Subcutaneous adipose tissue (tissue), 4 donors: ENCODE measurements around the gene RPE65. TPM values are rescaled to one million over a fixed set of nuclear protein-coding genes. Genes with fewer than 3 reads are reported as not detected.

ENCODE experiments used
- total RNA-seq, 4 donors: library from RNA; depleted of rRNA; stranded (reverse); fragments of >200 nt; gene quantifications; one replicate each; pipeline ENCODE4 v1.1.0, GENCODE V29; 2016
- TF ChIP-seq, protein P1 (sequence below): fragments of 450-650 bp; IDR thresholded peaks from one replicate; pipeline ENCODE4 v1.5.1; 2016; ENCODE audit warnings: low read depth, mild to moderate bottlenecking, control low read depth, antibody characterized with exemption, moderate library complexity

Gene RPE65
- total RNA-seq, 4 donors from 2014 or later = not detected

GRCh38 chr1:68464891-68465290, 15.1 kb upstream of the RPE65 start:
- TF ChIP-seq, protein P1, sequence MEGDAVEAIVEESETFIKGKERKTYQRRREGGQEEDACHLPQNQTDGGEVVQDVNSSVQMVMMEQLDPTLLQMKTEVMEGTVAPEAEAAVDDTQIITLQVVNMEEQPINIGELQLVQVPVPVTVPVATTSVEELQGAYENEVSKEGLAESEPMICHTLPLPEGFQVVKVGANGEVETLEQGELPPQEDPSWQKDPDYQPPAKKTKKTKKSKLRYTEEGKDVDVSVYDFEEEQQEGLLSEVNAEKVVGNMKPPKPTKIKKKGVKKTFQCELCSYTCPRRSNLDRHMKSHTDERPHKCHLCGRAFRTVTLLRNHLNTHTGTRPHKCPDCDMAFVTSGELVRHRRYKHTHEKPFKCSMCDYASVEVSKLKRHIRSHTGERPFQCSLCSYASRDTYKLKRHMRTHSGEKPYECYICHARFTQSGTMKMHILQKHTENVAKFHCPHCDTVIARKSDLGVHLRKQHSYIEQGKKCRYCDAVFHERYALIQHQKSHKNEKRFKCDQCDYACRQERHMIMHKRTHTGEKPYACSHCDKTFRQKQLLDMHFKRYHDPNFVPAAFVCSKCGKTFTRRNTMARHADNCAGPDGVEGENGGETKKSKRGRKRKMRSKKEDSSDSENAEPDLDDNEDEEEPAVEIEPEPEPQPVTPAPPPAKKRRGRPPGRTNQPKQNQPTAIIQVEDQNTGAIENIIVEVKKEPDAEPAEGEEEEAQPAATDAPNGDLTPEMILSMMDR = no peak

DNA sequence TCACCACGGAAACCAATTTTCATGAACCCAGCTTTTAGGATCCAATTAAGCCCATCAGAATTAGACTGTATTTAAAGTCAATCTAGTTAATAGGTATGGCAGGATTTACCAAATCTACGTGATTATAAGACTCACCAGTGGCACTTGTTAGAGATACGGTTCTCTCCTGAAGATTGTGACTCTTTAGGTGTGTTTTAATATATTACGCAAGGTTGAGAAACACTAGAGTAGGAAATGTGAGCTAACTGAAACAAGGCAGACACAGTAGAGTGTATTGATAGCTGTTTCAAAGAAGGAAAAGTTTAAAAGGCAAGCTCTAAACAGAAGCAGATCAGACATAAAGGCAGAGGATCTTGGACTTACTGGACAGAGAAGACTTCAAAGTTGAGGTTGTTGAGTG, 11.2 kb upstream of the RPE65 start:
- TF ChIP-seq, protein P1 = no peak

- TF ChIP-seq, protein P1 = no peak
Observed at GRCh38 chr1:68459796-68460195, 10.0 kb upstream of the RPE65 start.

- TF ChIP-seq, protein P1 = no peak
Observed at GRCh38 chr1:68459091-68459490, 9.3 kb upstream of the RPE65 start.

GRCh38 chr1:68456202-68456601, 6.4 kb upstream of the RPE65 start:
- TF ChIP-seq, protein P1 = no peak

GRCh38 chr1:68454534-68454933, 4.8 kb upstream of the RPE65 start:
- TF ChIP-seq, protein P1 = no peak

DNA sequence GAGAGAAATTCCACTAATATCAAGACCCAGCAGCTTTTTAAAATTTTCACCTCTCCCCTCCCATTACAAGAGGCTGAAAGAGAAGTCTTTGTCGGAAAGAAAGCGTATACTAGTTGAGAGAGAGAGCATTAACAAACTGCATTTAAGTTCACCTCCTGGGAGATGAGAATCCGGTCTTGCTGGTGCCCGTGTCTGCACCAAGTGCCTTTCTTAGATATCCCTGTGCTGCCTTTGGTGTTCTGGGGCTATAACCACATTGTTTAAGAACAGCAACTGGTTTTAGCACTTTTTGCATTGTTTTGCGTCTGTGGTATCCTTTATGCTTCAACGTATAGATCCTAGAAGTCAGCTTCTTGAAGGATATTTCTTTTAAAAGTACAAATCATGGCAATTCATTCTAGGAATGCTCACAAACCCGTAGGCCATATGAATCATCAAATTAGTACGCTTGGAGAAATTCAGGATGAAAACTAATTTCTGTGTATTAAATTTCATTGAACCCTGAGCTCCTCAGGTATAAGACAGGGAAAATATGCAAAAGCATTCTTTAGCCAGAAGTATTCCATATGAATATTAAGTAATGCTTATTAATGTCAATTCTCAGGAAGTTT, 3.4 kb upstream of the RPE65 start:
- TF ChIP-seq, protein P1 = no peak
